ENCODE measurements around the gene SLC6A12.
A peak's percentile ranks its signal among the peaks of the same experiment; 100 is the strongest.
"Not testable (repeated sequence)": the region's sequence is repeated elsewhere in the genome, so short reads cannot be mapped to it uniquely, and the experiment has no call there.

SLC6A12 gene

GRCh38 chr12:214003-214741 lies at the start of gene SLC6A12:
TSS of gene SLC6A12 (minus strand) at chr12:214157. CDS start at chr12:209986, 4,171 bp downstream.
- no peak for DNase-seq (ENCODE audit: low spot score)

- DNase-seq (ENCODE audit: low spot score), result no peak
Observed at GRCh38 chr12:263574-263973, 49.6 kb upstream of the SLC6A12 start.

- DNase-seq (ENCODE audit: low spot score), result no peak
Observed at GRCh38 chr12:262817-263216, 48.9 kb upstream of the SLC6A12 start, which contains the start of gene SLC6A13. TSS of gene SLC6A13 (minus strand) at chr12:262836. CDS start at chr12:260052, 2,784 bp downstream.

- DNase-seq (ENCODE audit: low spot score), result no peak
Observed at GRCh38 chr12:262113-262512, 48.2 kb upstream of the SLC6A12 start.

- no peak for DNase-seq (ENCODE audit: low spot score)
Observed at GRCh38 chr12:257521-258321, 43.8 kb upstream of the SLC6A12 start.

GRCh38 chr12:256958-257357 lies 43.0 kb upstream of the SLC6A12 start:
- DNase-seq (ENCODE audit: low spot score), result no peak

- no peak for DNase-seq (ENCODE audit: low spot score)
Observed at GRCh38 chr12:256225-256624, 42.3 kb upstream of the SLC6A12 start.

- DNase-seq (ENCODE audit: low spot score), result peak; percentile 32
Observed at GRCh38 chr12:254912-255311, 41.0 kb upstream of the SLC6A12 start.

GRCh38 chr12:254039-254438 lies 40.1 kb upstream of the SLC6A12 start:
- peak; percentile 63 for DNase-seq (ENCODE audit: low spot score)

GRCh38 chr12:253116-253831 lies 39.3 kb upstream of the SLC6A12 start:
- DNase-seq (ENCODE audit: low spot score), result peak; percentile 41

- peak; percentile 26 for DNase-seq (ENCODE audit: low spot score)
Observed at GRCh38 chr12:252636-253035, 38.7 kb upstream of the SLC6A12 start.

GRCh38 chr12:247271-247670 lies 33.3 kb upstream of the SLC6A12 start:
- DNase-seq (ENCODE audit: low spot score), result no peak

GRCh38 chr12:243381-243780 lies 29.4 kb upstream of the SLC6A12 start:
- no peak for DNase-seq (ENCODE audit: low spot score)

GRCh38 chr12:242496-242895 lies 28.5 kb upstream of the SLC6A12 start:
- DNase-seq (ENCODE audit: low spot score), result peak; percentile 38

- peak; percentile 26 for DNase-seq (ENCODE audit: low spot score)
Observed at GRCh38 chr12:241266-241665, 27.3 kb upstream of the SLC6A12 start.

- peak; percentile 39 for DNase-seq (ENCODE audit: low spot score)
Observed at GRCh38 chr12:240566-240965, 26.6 kb upstream of the SLC6A12 start.

GRCh38 chr12:238736-239398 lies 24.9 kb upstream of the SLC6A12 start:
- peak; percentile 20 for DNase-seq (ENCODE audit: low spot score)

GRCh38 chr12:238116-238515 lies 24.2 kb upstream of the SLC6A12 start:
- peak; percentile 12 for DNase-seq (ENCODE audit: low spot score)

GRCh38 chr12:237026-237815 lies 23.3 kb upstream of the SLC6A12 start:
- DNase-seq (ENCODE audit: low spot score), result peak; percentile 36

GRCh38 chr12:236445-236844 lies 22.5 kb upstream of the SLC6A12 start:
- peak; percentile 24 for DNase-seq (ENCODE audit: low spot score)

GRCh38 chr12:235967-236366 lies 22.0 kb upstream of the SLC6A12 start:
- not testable (repeated sequence) for DNase-seq (ENCODE audit: low spot score)
